Panc1 (cell line): ENCODE results near the gene SMIM38. TPM values are rescaled to one million over a fixed set of nuclear protein-coding genes. Genes with fewer than 3 reads are reported as not detected.
A peak's percentile ranks its signal among the peaks of the same experiment; 100 is the strongest.

ENCODE experiments used
- ATAC-seq: fragments of 200-7000 bp; cut with Tn5 transposase; 2 replicates; pipeline ENCODE4 v1.9.1; 2020; ENCODE audit warnings: mild to moderate bottlenecking, moderate library complexity
- BruUV-seq: library from RNA; stranded (reverse); fragments of 400-500 nt; replicated peaks from 2 replicates; lab custom pipeline; 2021; lab: Mats Ljungman, UMichigan
- CTCF ChIA-PET: fragments of 300-600 bp; sonication (Branson Sonifier 250); formaldehyde crosslinking; loops from one replicate; lab custom pipeline; 2022; ENCODE audit warnings: antibody characterized with exemption; lab: Charles Lee
- POLR2A ChIA-PET: fragments of 300-600 bp; sonication (Branson Sonifier 250); formaldehyde crosslinking; loops from one replicate; lab custom pipeline; 2022; ENCODE audit warnings: antibody characterized with exemption; lab: Charles Lee
- DNase-seq: peaks from one replicate; pipeline ENCODE4 v3.0.0-alpha.2; 2010; ENCODE audit warnings: low read depth, low spot score
- H3K27ac ChIP-seq: 2 replicates; pipeline ENCODE4 v1.5.1; 2011; ENCODE audit warnings: mild to moderate bottlenecking, low read length, inconsistent platforms
- H3K27me3 ChIP-seq: fragments of 200-500 bp; sonication (Bioruptor generic); 2 replicates; pipeline ENCODE4 v1.6.0; 2014; ENCODE audit warnings: low read length, inconsistent platforms; ENCODE audit not compliant: control insufficient read depth, insufficient read depth
- H3K36me3 ChIP-seq: fragments of 200-500 bp; sonication (Bioruptor generic); 2 replicates; pipeline ENCODE4 v1.5.1; 2014; ENCODE audit warnings: inconsistent platforms, mild to moderate bottlenecking, low read length, moderate library complexity; ENCODE audit not compliant: control insufficient read depth, insufficient read depth
- H3K4me1 ChIP-seq: 2 replicates; pipeline ENCODE4 v1.5.1; 2011; ENCODE audit warnings: inconsistent platforms, mild to moderate bottlenecking, low read length, moderate library complexity; ENCODE audit not compliant: control insufficient read depth, insufficient read depth
- H3K4me3 ChIP-seq, 2 experiments: 2 replicates each; pipeline ENCODE4 v1.5.1; 2011 to 2012; ENCODE audit warnings: low read depth in 2 of 2, low read length in 2 of 2, mild to moderate bottlenecking in 2 of 2, inconsistent platforms in 1 of 2, moderate library complexity in 1 of 2
- H3K9me3 ChIP-seq: fragments of 200-500 bp; sonication (Bioruptor generic); 2 replicates; pipeline ENCODE4 v1.5.1; 2014; ENCODE audit warnings: low read depth, mild to moderate bottlenecking, inconsistent platforms, low read length, moderate library complexity; ENCODE audit not compliant: control insufficient read depth, insufficient read depth
- CTCF ChIP-seq: fragments of 450-650 bp; IDR thresholded peaks from 2 replicates; pipeline ENCODE4 v1.5.1; 2017; ENCODE audit warnings: mild to moderate bottlenecking
- POLR2AphosphoS5 ChIP-seq: IDR thresholded peaks from 2 replicates; pipeline ENCODE4 v1.6.1; 2012; ENCODE audit warnings: mild to moderate bottlenecking, low read depth, low read length, moderate library complexity
- SIN3A ChIP-seq: IDR thresholded peaks from 2 replicates; pipeline ENCODE4 v1.6.1; 2012; ENCODE audit warnings: low read depth, mild to moderate bottlenecking, low read length, moderate library complexity, borderline replicate concordance; ENCODE audit not compliant: insufficient read depth
- TCF7L2 ChIP-seq: IDR thresholded peaks from 2 replicates; pipeline ENCODE4 v1.6.1; 2011; ENCODE audit warnings: mild to moderate bottlenecking, low read depth, low read length, inconsistent platforms
- in situ Hi-C: cut with HindIII; loops from 2 replicates; pipeline ENCODE4 v1.10.0; 2016; ENCODE audit warnings: low sequenced_read_pairs, low pct_unique_long_range_greater_than_20kb
- intact Hi-C: fragments of 100-400 bp; cut with micrococcal nuclease; formaldehyde crosslinking; loops from one replicate; pipeline ENCODE4 v1.10.0; 2022; ENCODE audit not compliant: unreplicated experiment
- total RNA-seq: library from RNA; stranded (reverse); gene quantifications from one replicate; pipeline ENCODE4 v1.2.1, GENCODE V29; 2021; ENCODE audit not compliant: unreplicated experiment
- TF ChIP-seq, protein P1 (sequence below), 2 experiments: IDR thresholded peaks; 2 replicates each; pipeline ENCODE4 v1.6.1; 2011 to 2012; ENCODE audit warnings: low read depth in 2 of 2, control low read depth in 1 of 2, low read length in 1 of 2, mild to moderate bottlenecking in 1 of 2, moderate library complexity in 1 of 2; ENCODE audit not compliant: insufficient read depth in 1 of 2

SMIM38 gene
- total RNA-seq, 1 experiment from 2014 or later = 0.46 TPM

DNA sequence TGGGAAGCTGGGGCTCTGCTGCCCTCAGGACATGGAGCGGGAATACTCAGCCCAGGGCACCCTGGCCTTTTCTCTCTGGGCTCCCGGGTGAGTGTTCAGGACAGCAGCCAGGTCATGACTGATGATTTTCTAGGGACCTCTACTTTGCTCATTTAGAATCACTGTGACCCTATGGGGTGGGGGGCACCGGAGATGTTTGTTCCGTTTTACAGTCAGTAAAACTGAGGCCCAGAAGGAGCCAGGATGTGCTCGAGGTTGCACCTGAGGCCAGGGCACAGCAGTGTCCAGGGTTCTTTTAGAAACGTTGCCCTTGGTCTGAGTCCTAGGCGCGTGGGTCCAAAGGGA is 48.1 kb downstream of the SMIM38 start:
- H3K9me3 ChIP-seq = no peaks in the 10 kb centered on the region
- H3K4me1 ChIP-seq = no peaks in the 10 kb centered on the region
- CTCF ChIA-PET = no interaction called here
- no TSS peak for BruUV-seq
- H3K27me3 ChIP-seq = no peaks in the 10 kb centered on the region
- DNase-seq (no peak), ATAC-seq (no peak)
- POLR2A ChIA-PET = no interaction called here
- no peak overlapping the region for H3K27ac ChIP-seq
- in situ Hi-C loops = no loop called here
- intact Hi-C loops = no loop called here
- no peak overlapping the region for H3K4me3 ChIP-seq
- TF ChIP-seq TCF7L2 (no peak), CTCF (no peak), POLR2AphosphoS5 (no peak), SIN3A (no peak)
- TF ChIP-seq, protein P1, sequence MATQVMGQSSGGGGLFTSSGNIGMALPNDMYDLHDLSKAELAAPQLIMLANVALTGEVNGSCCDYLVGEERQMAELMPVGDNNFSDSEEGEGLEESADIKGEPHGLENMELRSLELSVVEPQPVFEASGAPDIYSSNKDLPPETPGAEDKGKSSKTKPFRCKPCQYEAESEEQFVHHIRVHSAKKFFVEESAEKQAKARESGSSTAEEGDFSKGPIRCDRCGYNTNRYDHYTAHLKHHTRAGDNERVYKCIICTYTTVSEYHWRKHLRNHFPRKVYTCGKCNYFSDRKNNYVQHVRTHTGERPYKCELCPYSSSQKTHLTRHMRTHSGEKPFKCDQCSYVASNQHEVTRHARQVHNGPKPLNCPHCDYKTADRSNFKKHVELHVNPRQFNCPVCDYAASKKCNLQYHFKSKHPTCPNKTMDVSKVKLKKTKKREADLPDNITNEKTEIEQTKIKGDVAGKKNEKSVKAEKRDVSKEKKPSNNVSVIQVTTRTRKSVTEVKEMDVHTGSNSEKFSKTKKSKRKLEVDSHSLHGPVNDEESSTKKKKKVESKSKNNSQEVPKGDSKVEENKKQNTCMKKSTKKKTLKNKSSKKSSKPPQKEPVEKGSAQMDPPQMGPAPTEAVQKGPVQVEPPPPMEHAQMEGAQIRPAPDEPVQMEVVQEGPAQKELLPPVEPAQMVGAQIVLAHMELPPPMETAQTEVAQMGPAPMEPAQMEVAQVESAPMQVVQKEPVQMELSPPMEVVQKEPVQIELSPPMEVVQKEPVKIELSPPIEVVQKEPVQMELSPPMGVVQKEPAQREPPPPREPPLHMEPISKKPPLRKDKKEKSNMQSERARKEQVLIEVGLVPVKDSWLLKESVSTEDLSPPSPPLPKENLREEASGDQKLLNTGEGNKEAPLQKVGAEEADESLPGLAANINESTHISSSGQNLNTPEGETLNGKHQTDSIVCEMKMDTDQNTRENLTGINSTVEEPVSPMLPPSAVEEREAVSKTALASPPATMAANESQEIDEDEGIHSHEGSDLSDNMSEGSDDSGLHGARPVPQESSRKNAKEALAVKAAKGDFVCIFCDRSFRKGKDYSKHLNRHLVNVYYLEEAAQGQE (IDR thresholded peaks at IDR 0.05; ENCODE audit: insufficient read depth in 1 of 2, low read depth in 2 of 2, low read length in 1 of 2) = no peak
- no peaks in the 10 kb centered on the region for H3K36me3 ChIP-seq

- DNase-seq = no peak
- H3K9me3 ChIP-seq = no peaks in the 10 kb centered on the region
- H3K4me3 ChIP-seq = no peak overlapping the region
- H3K27me3 ChIP-seq = no peaks in the 10 kb centered on the region
- intact Hi-C loops (no loop called here), in situ Hi-C loops (no loop called here)
- H3K27ac ChIP-seq = no peak overlapping the region
- no peaks in the 10 kb centered on the region for H3K36me3 ChIP-seq
- POLR2A ChIA-PET = no interaction called here
- TF ChIP-seq TCF7L2 (no peak), CTCF (no peak), SIN3A (no peak), POLR2AphosphoS5 (no peak)
- TF ChIP-seq, protein P1 (IDR thresholded peaks at IDR 0.05; ENCODE audit: insufficient read depth in 1 of 2, low read depth in 2 of 2, low read length in 1 of 2) = no peak
- H3K4me1 ChIP-seq = no peaks in the 10 kb centered on the region
- BruUV-seq = no TSS peak
- CTCF ChIA-PET = no interaction called here
- 0 out of 2 replicates have a peak, but pooled peaks have one; percentile 12 for ATAC-seq
These were observed 48.7 kb downstream of the SMIM38 start for GRCh38 chr11:69204246-69204940.
